Activated CD4-positive, alpha-beta T cell treated with anti-CD3 and anti-CD28 coated beads, Interleukin-2, amount 50 U/mL, for 4 hours (primary cell): ENCODE results near the gene INTS7.

Experiments
- DNase-seq, 2 experiments: peaks; one replicate each; pipeline ENCODE4 v3.0.0-alpha.2; 2020

INTS7 gene, protein sequence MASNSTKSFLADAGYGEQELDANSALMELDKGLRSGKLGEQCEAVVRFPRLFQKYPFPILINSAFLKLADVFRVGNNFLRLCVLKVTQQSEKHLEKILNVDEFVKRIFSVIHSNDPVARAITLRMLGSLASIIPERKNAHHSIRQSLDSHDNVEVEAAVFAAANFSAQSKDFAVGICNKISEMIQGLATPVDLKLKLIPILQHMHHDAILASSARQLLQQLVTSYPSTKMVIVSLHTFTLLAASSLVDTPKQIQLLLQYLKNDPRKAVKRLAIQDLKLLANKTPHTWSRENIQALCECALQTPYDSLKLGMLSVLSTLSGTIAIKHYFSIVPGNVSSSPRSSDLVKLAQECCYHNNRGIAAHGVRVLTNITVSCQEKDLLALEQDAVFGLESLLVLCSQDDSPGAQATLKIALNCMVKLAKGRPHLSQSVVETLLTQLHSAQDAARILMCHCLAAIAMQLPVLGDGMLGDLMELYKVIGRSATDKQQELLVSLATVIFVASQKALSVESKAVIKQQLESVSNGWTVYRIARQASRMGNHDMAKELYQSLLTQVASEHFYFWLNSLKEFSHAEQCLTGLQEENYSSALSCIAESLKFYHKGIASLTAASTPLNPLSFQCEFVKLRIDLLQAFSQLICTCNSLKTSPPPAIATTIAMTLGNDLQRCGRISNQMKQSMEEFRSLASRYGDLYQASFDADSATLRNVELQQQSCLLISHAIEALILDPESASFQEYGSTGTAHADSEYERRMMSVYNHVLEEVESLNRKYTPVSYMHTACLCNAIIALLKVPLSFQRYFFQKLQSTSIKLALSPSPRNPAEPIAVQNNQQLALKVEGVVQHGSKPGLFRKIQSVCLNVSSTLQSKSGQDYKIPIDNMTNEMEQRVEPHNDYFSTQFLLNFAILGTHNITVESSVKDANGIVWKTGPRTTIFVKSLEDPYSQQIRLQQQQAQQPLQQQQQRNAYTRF

DNA sequence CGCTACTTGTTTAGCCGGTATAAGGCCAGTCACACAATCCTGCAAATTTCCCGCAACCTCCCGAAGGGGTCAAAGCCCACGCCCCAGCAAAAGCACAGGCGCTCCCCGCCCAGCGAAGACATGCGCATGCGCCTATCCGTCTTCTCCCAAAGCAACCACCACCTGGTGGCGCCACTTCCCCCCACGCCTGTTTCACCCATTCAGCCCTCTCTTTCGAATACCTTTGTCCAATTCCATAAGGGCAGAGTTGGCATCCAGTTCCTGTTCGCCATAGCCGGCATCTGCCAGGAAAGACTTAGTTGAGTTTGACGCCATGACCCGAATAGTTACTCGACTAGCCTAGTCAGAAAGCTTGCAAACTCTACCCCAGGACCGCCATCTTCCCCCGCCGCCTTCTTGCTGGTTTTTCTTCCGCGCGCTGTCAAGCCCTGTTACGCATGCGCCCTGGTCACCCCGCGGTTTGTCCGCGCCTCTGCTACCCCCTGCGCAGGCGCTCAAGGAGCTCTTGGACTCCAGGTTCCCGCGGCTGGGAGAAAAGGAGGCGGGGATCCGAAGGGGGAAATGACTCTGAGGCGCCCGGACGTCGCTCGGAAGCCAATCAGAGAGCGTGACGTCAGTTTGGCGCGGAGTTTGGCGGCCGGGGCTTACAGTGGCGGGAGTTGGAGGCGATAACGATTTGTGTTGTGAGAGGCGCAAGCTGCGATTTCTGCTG is at the start of gene INTS7, which contains the start of gene DTL:
INTS7 (minus strand) TSS at position 435 of the 712 bp plus-strand sequence; CDS start at position 315, 120 bp downstream.
DTL (plus strand) TSS at position 626 of the 712 bp plus-strand sequence. CDS start 143 bp downstream, outside the sequence.
- peak; percentile 95 to 97 for DNase-seq

DNA sequence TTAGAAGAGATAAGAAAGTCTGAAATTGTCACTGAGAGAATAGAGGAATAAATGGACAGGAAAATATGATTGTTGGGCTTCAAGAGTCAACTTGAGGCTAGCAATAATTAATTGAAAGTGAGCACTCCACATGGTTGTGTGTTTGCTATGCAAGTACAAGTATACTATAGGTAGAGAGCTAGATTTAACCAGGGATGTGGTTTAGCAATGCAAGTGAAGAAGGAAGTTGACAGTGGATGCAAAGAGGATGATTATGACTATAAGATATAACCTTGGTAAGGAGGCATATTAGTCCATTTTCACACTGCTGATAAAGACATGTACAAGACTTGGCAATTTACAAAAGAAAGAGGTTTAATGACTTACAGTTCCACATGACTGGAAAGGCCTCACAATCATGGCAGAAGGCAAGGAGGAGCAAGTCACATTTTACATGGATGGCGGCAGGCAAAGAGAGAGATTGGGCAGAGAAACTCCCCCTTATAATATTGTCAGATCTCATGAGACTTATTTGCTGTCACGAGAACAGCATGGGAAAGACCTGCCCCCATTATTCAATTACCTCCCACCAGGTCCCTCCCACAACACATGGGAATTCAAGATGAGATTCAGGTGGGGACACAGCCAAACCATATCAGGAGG is 47.5 kb upstream of the INTS7 start:
- DNase-seq: no peak

DNA sequence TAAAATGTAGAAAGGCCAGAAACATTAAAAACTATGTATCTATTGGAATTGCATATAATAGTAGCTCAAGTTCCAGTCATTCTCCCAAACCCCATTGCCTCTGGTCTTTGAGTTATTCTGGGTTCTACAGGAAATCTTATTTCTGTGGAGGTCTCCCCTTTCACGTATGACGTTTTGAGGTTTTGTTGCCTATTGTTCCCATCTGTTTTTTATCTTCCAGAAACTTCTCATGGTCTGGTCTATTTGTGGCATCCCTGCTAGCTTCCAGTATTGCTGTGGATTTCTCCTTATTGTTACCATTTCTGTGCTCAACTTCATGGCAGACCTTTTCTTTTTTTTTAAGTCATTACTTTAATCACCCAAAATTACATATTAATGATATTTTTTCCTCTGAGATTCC is 43.5 kb upstream of the INTS7 start:
- DNase-seq: no peak

DNA sequence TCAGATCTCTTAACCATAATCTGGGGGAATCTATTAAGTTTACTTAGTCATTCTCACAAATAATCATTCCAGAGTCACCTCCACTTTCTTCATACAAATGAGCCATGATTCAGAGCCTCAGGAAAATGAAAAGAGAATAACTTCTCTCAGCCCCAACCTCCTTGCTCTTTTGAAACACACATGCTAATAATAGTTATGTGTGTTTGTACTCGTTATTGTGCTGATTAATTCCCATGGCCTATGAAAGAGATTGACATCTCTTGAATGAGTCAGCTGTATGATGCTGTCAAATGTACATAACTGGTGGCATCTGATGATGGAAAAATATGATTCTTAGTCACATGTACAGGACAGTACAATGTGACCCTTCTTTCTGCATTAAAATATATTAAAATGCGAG is 41.7 kb upstream of the INTS7 start:
- DNase-seq: no peak

DNA sequence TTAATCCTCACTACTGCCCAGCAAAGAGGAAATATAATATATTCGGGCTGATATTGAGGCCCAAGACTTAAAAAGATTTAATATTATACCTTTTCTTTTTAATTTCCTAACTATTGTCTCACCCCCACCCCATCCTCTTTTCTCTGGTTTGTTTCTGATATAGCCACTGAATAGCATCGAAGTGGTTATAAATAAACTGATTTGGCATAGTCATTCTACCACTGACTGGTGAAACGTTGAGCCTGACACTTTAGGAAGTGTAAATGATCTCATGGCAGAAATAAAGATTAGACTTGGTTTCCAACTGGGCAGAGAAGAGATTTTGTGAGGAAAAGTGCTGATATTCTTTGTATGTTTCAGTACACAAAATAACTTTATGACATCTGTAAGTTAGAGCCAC is 39.5 kb upstream of the INTS7 start:
- DNase-seq: no peak

DNA sequence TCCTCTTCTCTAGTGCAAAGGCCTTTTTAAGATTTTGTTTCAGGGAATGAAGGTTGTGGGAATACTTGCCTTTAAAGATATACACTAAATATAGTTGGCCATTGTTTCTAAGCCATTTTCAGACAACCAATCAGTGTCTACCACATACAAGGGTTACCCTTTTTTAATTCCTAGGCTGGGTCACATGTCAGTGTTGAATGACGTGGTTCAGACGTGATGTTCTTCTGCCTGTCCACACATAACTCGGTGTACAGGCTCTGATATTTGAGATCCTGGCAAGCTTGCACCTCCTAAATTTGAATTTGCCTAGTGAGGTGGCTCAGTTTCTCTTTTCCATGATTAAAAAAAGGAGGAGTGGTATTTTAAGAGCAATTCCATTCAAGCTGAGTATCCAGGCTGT is 39.0 kb upstream of the INTS7 start:
- DNase-seq: no peak

DNA sequence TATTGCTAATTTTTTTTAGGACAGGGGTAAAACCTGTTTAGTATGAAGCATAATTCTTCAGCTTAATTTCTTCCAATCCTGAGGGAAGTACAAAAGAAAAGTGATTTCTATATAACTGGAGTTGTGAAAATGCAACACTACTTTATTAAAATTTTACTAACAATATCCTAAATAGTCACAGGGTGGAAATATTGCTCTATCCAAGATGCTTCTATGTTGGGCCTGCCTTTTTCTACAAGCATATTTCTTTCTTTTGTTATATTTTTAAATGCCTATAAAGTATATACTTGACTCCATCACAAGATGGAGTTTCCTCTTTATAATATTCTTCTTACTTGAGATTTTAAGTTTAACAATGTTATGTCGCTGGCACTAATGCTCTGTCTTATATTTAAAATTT is 38.1 kb upstream of the INTS7 start:
- no peak for DNase-seq

DNA sequence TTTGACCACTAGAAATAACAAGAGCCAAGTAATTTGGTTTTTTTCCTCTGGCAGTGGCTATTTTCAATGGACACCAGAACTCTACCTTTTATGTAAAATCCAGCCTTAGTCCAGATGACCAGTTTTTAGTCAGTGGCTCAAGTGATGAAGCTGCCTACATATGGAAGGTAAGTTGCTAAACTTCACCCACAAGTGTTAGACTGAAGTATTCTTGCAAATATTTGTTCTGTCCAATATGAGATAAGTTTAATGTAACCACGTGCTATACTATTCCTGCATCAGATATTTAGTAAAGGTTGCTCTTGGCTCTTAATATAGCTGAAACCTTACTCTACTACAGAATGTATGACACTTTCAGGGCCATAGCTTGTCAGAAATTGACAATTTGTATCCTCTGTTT is 36.7 kb upstream of the INTS7 start:
- no peak for DNase-seq

DNA sequence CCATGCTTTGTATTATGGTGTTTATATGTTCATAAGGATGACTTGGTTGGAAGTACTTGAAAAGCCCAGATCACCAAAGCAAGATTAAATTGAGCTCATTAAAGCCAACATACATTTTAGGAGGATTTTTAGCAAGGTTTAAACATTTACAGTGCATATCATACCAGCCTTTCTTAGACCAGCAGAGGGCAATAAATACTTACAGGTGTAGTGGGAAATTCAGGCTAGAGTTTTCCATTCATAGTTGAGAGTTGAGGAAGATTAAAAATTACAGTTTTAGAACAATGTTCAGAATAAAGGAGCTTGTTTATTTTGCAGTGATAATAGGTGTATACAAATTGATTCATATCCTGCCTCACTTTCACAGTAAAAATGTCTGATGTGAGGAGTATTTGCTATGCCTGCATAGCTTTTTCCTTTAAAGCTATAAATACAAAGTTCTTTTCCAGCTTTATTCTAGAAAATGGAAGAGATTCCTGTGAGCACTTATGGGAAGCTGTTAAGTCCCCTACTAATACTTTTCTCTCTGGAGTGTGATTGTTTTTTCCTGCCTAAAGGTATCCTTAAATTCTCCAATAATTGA is 35.5 kb upstream of the INTS7 start:
- no peak for DNase-seq

DNA sequence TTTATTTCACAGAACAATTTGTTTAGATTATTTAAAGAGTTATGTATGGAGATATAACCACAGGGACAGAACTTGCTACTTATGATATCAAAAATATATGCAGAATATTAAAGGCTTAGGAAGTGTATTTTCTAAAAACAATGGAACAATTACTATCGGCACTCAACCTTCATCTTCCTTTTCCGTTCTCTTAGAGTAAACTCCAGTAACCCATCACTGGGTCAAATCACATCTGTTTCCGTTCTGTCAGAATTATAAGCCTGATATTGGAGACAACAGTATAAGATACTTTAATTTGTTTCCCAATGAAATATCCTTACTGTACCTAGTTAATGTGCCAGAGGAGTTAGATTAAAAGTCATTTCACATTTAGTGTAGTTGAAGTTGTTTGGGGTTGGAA is 32.4 kb upstream of the INTS7 start:
- no peak for DNase-seq

DNA sequence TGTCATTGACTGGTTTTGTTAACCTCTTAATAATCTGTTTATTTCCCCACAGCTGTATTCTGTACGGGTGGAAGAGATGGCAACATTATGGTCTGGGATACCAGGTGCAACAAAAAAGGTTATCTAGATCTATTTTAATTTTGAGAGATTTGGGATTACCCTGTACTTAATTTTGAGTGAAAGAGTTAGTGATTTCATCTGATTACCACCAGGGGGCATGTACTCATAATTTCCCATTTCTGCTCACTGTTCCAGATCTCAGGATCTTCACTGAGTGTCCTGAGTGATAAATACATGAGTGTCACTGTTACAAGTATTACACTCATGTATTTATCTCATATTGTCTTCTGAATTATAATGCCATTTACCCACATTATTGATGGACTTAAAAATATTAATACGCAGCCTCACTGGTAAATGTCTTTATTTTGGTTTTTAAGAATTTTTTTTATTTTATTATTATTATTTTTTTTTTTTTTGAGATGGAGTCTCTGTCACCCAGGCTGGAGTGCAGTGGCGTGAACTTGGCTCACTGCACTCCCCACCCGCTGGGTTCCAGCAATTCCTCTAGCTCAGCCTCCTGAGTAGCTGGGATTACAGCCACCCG is 27.6 kb upstream of the INTS7 start:
- no peak for DNase-seq

DNA sequence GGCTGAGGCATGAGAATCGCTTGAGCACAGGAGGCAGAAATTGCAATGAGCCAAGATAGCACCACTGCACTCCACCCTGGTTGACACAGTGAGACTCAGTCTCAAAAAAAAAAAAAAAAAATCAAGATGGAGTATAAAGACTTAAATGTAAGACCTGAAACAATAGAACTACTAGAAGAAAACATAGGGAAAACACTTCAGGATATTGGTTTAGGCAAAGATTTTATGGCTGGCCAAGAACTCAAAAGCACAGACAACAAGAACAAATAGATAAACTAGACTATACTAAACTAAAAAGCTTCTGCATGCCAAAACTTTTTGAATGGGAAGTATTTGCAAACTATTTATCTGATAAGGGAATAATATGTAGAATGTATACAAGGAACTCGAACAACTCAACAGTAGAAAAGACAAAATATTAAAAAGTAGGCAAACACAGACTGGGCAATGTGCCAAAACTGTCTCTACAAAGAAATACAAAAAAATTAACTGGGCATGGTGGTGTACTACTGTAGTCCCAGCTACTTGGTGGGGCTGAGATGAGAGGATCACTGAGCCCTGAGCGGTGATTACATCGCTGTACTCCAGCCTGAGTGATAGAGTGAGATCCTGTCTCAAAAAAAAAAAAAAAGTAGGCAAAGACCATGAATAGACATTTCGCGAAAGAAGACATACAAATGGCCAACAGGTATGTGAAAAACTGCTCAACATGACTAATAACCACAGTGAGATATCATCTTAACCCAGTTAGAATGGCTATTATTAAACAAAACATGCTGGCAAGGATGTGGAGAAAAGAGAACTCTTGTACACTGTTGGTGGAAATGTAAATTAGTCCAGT is 25.5 kb upstream of the INTS7 start:
- DNase-seq: no peak

DNA sequence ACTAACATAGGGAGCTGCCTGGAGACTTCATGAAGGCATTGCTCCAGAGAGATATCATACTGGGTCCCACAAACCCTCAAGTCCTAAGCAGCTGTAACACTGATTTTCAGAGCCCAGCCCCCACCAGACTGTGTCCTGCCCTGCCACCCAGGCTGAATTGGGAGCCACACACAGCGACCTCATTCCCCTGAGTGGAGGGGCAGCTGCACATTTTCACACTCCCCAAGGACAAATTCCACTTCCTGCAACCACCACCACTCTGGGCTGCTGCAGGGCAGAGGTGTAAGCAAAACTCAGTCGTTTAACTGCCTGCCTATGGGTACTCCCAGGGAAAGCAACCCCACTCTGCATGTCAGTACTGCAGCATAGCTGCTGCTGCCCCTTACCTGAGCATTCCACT is 20.0 kb upstream of the INTS7 start:
- no peak for DNase-seq

DNA sequence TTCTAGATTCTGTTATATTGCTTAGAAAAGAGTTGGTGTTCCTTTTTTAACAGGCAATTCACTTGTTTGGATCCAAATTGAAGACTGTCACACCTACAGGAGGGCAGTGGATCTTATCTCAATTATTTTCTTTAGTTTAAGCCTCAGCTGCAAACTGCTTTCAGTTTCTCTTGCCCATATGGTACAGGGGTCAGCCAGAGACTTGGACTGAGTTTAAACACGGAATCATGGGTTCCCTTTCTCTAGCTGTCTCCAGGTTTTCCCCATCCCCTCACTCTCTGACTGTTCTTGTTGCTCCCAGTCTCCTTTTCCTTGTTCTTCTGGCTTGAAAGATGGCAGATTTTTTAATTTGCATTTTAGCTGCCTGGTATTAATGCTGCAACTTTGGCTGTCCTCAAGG is 18.6 kb upstream of the INTS7 start:
- DNase-seq: no peak

DNA sequence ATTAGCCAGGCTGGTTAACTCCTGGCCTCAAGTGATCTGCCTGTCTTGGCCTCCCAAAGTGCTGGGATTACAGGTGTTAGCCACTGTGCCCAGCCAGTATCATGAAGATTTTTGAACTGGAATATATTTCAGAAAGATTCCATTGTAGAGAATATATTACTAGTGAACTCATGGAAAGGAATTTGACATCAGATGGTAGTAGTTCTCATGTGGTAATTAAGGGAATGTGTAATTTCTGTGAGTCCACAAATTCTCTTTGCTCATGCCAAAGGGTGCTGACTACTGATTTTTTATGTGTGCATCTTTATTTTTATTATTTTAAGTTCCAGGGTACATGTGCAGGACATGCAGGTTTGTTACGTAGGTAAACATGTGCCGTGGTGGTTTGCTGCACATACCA is 10.6 kb upstream of the INTS7 start:
- DNase-seq: no peak

DNA sequence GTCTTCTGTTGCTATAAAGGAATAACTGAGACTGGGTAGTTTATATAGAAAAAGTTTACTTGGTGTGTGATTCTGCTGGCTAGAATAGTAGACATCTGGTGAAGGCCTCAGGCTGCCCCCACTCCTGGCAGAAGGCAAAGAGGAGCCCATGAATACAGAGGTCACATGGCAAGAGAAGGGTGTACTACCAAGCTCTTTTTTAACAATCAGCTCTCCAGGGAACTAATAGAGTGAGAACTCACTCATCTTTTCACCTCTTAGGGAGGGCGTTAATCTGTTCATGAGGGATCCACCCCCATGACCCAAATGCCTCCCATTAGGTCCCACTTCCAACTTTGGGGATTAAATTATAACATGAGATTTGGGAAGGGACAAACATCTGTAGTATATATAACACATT is 9.5 kb upstream of the INTS7 start:
- DNase-seq: no peak

DNA sequence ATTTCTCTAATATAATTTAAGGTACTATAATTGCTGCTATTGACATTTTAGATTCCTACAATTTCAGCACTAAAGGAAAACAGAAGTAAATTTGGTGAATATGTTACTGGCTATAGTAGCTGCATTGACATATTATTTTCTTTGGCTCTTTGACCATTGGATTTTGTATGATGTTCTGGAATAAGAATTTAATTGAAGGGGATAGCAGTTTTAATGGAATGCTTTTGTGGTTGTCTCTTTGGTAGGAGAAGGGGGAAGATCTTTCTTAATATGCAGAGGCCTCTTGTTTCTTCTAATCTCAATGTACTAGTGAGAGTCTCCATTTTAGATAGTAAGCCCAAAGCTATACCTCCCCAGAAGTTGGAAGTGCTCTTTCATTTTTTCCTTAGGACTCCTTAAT is 7.1 kb upstream of the INTS7 start:
- DNase-seq: no peak

DNA sequence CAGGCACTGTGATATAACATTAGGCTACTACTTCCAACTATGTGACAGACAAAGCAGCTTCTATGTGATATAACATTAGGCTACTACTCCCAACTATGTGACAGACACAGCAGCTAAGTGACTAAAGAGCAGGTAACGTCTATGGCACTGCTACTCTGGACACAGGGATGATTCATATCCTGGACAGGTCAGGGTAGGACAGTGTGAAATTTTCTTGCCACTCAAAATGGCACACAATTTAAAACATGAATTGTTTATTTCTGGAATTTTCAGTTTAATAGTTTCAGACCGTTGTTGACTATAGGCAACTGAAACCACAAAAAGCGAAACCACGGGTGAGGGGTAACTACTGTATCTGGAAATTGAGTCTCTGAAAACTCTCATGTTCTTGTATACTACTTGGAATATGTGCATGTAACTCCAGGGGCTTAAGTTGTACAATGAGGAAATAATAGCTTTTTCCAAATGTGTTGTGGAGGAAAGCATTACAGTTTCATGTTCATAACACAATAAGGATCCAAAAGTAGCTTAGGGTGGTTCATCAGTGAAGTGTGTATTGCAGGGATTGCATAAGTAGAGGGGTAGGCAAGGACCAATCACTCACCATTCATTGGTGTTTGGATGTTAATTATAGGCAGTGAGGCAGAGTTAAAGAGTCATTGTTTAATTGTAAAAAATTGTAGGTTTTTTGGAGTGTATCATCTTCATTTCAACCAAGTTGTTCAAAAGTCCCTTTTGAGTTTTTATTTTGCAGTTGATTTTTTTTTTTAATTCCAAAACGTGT is 5.5 kb upstream of the INTS7 start:
- no peak for DNase-seq

DNA sequence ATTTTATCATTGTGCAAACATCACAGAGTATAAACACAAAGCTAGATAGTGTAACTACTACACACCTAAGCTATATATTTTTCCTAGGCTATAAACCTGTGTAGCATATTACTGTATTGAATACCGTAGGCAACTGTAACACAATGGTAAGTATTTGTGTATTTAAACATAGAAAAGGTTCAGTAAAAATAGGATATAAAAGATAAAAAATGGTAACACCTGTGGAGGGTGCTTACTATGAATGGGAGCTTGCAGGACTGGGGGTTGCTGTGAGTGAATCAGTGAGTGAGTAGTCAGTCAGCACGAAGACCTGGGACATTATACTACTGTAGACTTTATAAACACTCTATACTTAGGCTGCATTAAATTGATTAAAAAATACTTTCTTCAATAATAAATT is 4.3 kb upstream of the INTS7 start:
- no peak for DNase-seq

DNA sequence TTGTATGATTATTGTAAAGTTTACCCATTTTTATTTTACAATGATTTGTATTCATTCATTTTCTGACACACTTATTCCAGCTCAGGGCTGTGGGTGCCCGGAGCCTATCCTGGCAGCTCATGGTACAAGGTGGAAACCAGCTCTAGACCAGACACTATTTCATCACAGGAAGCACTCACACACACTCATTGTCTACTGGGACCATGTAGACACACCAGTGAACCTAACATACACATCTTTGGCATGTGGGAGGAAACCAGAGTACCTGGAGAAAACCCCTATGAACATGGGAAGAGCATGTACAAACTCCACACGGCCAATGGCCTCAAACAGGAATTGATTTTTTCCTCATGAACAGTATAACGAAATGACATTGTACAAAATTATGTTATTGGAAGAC is 2.5 kb upstream of the INTS7 start:
- DNase-seq: no peak
